Measurements from ENCODE around the gene GALNT2. TPM values are rescaled to one million over a fixed set of nuclear protein-coding genes. Genes with fewer than 3 reads are reported as not detected.

GALNT2 gene
- total RNA-seq, 8 experiments from 2014 or later: 28.1 to 70.6 (median 41.3) TPM

DNA sequence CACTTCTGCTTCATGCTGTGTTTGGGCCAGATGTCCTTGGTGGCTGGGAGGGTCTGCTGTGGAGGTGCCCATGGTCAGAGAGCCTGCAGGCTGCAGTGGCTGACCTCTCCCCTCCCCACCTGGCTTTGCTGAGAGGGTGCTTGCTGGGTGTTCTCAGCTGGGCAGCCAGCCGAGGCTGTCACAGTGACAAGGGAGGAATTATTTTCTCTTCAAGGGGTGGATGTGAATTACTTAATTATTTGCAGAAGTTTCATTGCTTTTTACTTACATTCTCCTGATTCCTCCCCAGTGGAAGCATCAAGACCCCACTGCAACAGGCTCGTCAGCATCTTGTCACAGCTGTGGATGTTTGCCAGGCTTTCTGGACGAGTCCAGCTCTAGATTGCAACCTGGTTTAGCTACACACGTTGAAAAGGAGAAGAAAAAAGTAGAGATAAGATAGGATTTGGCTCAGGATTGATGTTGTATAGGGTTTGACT lies 70.3 kb downstream of the GALNT2 start:
- 14 to 83% (median 67%) methylated on average over 1 to 4 of the region's 4 CpGs; no CpG with 5 or more reads in 1 of the 10 experiments for WGBS, 10 experiments
- in situ Hi-C loops (cut with MboI; ENCODE audit: low pct_unique_long_range_greater_than_20kb in 2 of 9, low sequenced_read_pairs in 9 of 9, unreplicated experiment in 9 of 9): no loop called here
- ATAC-seq (replicated peaks in 6 of 8): peak in 4 of 8 experiments; percentile 23 to 51 (median 32)
- H3K4me1 ChIP-seq (replicated peaks in 1 of 2): peaks cover 40 to 41% of the 10 kb centered on the region in 2 donors
- H3K27ac ChIP-seq: peak overlapping the region in 1 of 2 donors; percentile 40
- H3K4me3 ChIP-seq: no peak overlapping the region

- peaks cover 52 to 54% of the 10 kb centered on the region in 2 donors for H3K4me1 ChIP-seq (replicated peaks in 1 of 2)
- WGBS, 10 experiments: 60 to 100% (median 92%) methylated on average over 1 to 7 of the region's 7 CpGs
- H3K4me3 ChIP-seq: no peak overlapping the region
- no peak for ATAC-seq (replicated peaks in 6 of 8)
- in situ Hi-C loops (cut with MboI; ENCODE audit: low pct_unique_long_range_greater_than_20kb in 2 of 9, low sequenced_read_pairs in 9 of 9, unreplicated experiment in 9 of 9): no loop called here
- H3K27ac ChIP-seq: no peak overlapping the region
These were observed 71.7 kb downstream of the GALNT2 start for GRCh38 chr1:230138561-230139239.

- Histone ChIP-seq H3K4me1 (replicated peaks in 1 of 2) (peaks cover 55 to 59% of the 10 kb centered on the region in 2 donors), H3K4me3 (no peak overlapping the region), H3K27ac (no peak overlapping the region)
- ATAC-seq (replicated peaks in 6 of 8): no peak
- in situ Hi-C loops (cut with MboI; ENCODE audit: low pct_unique_long_range_greater_than_20kb in 2 of 9, low sequenced_read_pairs in 9 of 9, unreplicated experiment in 9 of 9): no loop called here
- 71 to 100% (median 100%) methylated on average over 1 to 4 of the region's 4 CpGs; no CpG with 5 or more reads in 2 of the 10 experiments for WGBS, 10 experiments
These were observed 72.3 kb downstream of the GALNT2 start for GRCh38 chr1:230139315-230139714.

GRCh38 chr1:230139741-230140140 lies 72.7 kb downstream of the GALNT2 start:
- ATAC-seq (replicated peaks in 6 of 8): peak in 1 of 8 experiments; percentile 5
- in situ Hi-C loops (cut with MboI; ENCODE audit: low pct_unique_long_range_greater_than_20kb in 2 of 9, low sequenced_read_pairs in 9 of 9, unreplicated experiment in 9 of 9): no loop called here
- Histone ChIP-seq H3K27ac (no peak overlapping the region), H3K4me1 (replicated peaks in 1 of 2) (peaks cover 55 to 64% of the 10 kb centered on the region in 2 donors), H3K4me3 (no peak overlapping the region)
- 67 to 100% (median 92%) methylated on average over 1 to 8 of the region's 8 CpGs; no CpG with 5 or more reads in 2 of the 10 experiments for WGBS, 10 experiments

- 25 to 100% (median 62%) methylated on average over 1 to 7 of the region's 12 CpGs for WGBS, 10 experiments
- peak; percentile 53 to 74 (median 58) for ATAC-seq (replicated peaks in 6 of 8)
- in situ Hi-C loops (cut with MboI; ENCODE audit: low pct_unique_long_range_greater_than_20kb in 2 of 9, low sequenced_read_pairs in 9 of 9, unreplicated experiment in 9 of 9): no loop called here
- Histone ChIP-seq H3K4me3 (no peak overlapping the region), H3K27ac (no peak overlapping the region), H3K4me1 (replicated peaks in 1 of 2) (peaks cover 62 to 70% of the 10 kb centered on the region in 2 donors)
These were observed 73.4 kb downstream of the GALNT2 start for GRCh38 chr1:230140221-230141020.

DNA sequence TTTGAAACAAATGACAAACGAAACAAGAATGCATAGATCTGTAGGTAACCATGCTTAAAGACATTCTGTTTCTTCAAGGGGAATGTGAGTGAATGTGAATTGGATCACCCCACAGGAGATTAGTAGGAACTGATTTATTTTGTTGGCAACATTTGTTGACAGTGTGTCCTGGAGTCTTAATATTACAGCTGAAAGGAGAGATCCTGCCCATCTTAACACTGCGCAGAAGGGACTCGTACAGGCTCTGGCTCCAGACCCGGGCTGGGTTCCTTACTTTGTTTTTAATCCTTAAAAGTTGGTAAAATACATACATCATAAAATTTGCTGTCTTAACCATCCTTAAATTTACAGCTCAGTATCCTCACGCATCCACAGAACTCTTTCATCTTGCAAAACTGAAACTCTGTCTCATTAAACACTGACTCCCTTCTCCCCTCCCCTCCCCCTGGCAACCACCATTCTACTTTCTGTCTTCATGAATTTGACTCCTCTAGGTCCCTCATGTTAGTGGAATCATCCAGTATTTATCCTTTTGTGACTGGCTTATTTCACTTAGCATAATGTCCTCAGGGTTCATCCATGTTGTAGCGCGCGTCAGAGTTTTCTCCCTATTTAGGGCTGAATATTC lies 74.1 kb downstream of the GALNT2 start:
- ATAC-seq (replicated peaks in 6 of 8): peak in 2 of 8 experiments; percentile 27 to 83
- peaks cover 67 to 74% of the 10 kb centered on the region in 2 donors for H3K4me1 ChIP-seq (replicated peaks in 1 of 2)

DNA sequence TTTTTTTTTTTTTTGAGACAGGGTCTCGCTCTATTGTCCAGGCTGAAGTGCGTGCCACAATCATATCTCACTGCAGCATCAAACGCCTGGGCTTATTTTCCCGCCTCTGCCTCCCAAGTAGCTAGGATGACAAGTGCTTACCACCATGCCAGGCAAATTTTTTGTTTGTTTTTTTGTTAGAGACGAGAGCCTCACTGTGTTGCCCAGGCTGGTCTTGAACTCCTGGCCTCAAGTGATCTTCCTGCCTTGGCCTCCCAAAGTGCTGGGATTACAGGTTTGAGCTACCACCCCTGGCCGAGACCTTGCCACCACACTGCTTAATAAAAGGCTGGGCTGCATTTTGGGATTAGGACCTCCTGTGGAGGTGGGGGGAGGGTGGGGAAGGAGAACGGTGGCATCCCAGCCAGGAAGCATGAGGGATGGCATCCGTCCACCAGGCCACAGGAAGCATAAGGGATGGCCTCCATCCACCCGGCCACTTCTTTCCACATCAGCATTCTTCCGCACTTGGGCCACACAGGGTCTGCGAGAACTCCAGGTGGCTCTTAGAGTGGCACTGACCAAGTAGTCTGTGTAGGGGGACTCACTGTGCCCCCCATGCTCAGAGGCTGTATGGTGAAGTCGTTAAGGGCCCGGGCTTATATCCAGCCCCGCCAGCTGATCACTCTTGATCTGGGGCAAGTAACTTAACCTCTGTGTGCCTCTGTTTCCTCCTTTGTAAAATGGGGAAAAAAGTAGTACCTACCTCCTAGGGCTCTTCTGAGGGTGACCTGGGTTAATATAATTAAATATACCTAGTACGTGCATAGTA lies 75.0 kb downstream of the GALNT2 start:
- Histone ChIP-seq H3K27ac (no peak overlapping the region), H3K4me3 (no peak overlapping the region), H3K4me1 (replicated peaks in 1 of 2) (peaks cover 60 to 68% of the 10 kb centered on the region in 2 donors)
- no peak for ATAC-seq (replicated peaks in 6 of 8)
- 60 to 100% (median 81%) methylated on average over 2 to 12 of the region's 15 CpGs; no CpG with 5 or more reads in 1 of the 10 experiments for WGBS, 10 experiments
- in situ Hi-C loops (cut with MboI; ENCODE audit: low pct_unique_long_range_greater_than_20kb in 2 of 9, low sequenced_read_pairs in 9 of 9, unreplicated experiment in 9 of 9): no loop called here

More for the DNA sequence above, 74.1 kb downstream of the GALNT2 start:
- no peak overlapping the region for H3K27ac ChIP-seq
- WGBS, 10 experiments: 33 to 100% (median 92%) methylated on average over 1 to 8 of the region's 8 CpGs
- in situ Hi-C loops (cut with MboI; ENCODE audit: low pct_unique_long_range_greater_than_20kb in 2 of 9, low sequenced_read_pairs in 9 of 9, unreplicated experiment in 9 of 9): no loop called here
- no peak overlapping the region for H3K4me3 ChIP-seq

- ATAC-seq (replicated peaks in 6 of 8): no peak
- WGBS, 10 experiments: 66 to 100% (median 80%) methylated on average over 1 to 5 of the region's 5 CpGs; no CpG with 5 or more reads in 2 of the 10 experiments
- Histone ChIP-seq H3K27ac (no peak overlapping the region), H3K4me1 (replicated peaks in 1 of 2) (peaks cover 53 to 66% of the 10 kb centered on the region in 2 donors), H3K4me3 (no peak overlapping the region)
- in situ Hi-C loops (cut with MboI; ENCODE audit: low pct_unique_long_range_greater_than_20kb in 2 of 9, low sequenced_read_pairs in 9 of 9, unreplicated experiment in 9 of 9): no loop called here
These were observed 75.7 kb downstream of the GALNT2 start for GRCh38 chr1:230142608-230143210.

DNA sequence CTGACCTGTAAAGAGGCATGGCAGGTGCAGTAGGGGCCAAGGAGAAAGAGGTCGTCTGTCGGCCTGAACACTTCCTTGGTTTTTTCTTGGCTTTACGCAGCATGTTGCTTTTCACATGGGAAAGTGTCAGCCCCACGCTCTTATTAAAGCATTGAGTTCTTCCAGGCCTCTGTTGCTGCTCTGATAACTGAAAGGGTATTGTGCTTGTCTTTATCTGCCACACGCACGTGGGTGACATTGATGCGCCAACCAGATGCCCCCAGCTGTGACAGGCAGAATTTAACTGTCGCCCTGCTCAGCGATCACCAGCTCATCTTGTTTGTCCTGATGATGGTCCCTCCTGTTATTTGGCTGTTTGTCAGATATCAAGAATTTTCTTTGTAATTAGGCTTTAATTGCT lies 76.5 kb downstream of the GALNT2 start:
- 20 to 100% (median 89%) methylated on average over 2 to 9 of the region's 9 CpGs; no CpG with 5 or more reads in 2 of the 10 experiments for WGBS, 10 experiments
- Histone ChIP-seq H3K27ac (no peak overlapping the region), H3K4me3 (no peak overlapping the region), H3K4me1 (replicated peaks in 1 of 2) (peaks cover 50 to 72% of the 10 kb centered on the region in 2 donors)
- no peak for ATAC-seq (replicated peaks in 6 of 8)
- in situ Hi-C loops (cut with MboI; ENCODE audit: low pct_unique_long_range_greater_than_20kb in 2 of 9, low sequenced_read_pairs in 9 of 9, unreplicated experiment in 9 of 9): no loop called here

DNA sequence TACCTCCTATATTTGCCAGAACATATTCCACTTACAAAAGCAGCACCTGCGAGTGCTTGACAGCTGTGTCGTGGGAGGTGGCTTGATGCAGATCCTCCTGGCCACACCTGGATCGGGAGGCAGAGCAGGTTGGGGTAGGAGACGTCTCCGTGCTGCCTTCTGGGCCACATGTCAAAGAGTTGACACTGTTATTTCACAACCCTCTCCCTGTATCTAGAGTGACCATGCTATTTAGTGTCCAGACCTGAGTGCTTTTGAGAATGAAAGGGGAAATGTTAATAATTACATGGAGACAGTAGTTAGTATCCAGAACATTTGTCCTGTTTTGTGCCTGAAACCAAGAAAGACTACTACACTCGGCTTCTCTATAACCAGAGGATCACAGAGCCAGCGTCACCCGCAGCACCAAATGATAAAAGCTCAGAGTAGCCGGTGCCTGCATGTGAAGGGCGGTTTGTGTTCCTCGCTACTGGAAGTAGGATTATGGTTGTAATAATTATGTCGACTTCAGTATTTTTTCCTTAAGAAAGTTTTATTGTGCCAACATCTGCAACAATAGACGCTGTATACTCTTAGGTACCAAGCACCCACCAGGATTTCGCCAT lies 77.1 kb downstream of the GALNT2 start:
- H3K4me3 ChIP-seq: no peak overlapping the region
- ATAC-seq (replicated peaks in 6 of 8): no peak
- in situ Hi-C loops (cut with MboI; ENCODE audit: low pct_unique_long_range_greater_than_20kb in 2 of 9, low sequenced_read_pairs in 9 of 9, unreplicated experiment in 9 of 9): no loop called here
- peaks cover 50 to 78% of the 10 kb centered on the region in 2 donors for H3K4me1 ChIP-seq (replicated peaks in 1 of 2)
- 83 to 100% (median 92%) methylated on average over 1 to 13 of the region's 14 CpGs; no CpG with 5 or more reads in 3 of the 10 experiments for WGBS, 10 experiments
- H3K27ac ChIP-seq: no peak overlapping the region

GRCh38 chr1:230144758-230145504 lies 77.9 kb downstream of the GALNT2 start:
- H3K27ac ChIP-seq: no peak overlapping the region
- WGBS, 10 experiments: 88 to 100% (median 100%) methylated on average over 1 to 7 of the region's 11 CpGs; no CpG with 5 or more reads in 4 of the 10 experiments
- H3K4me1 ChIP-seq (replicated peaks in 1 of 2): peaks cover 55 to 83% of the 10 kb centered on the region in 2 donors
- in situ Hi-C loops (cut with MboI; ENCODE audit: low pct_unique_long_range_greater_than_20kb in 2 of 9, low sequenced_read_pairs in 9 of 9, unreplicated experiment in 9 of 9): no loop called here
- H3K4me3 ChIP-seq: no peak overlapping the region
- ATAC-seq (replicated peaks in 6 of 8): peak in 4 of 8 experiments; percentile 9 to 21 (median 16)
